T-helper 17 cell (primary cell): ENCODE measurements around the gene ZNF169. TPM values are rescaled to one million over a fixed set of nuclear protein-coding genes. Genes with fewer than 3 reads are reported as not detected.
"Not testable (repeated sequence)": the region's sequence is repeated elsewhere in the genome, so short reads cannot be mapped to it uniquely, and the experiment has no call there.

Experiments
- ATAC-seq: fragments of 150-1000 bp; cut with Tn5 transposase; 2 replicates; pipeline ENCODE4 v1.10.0; 2021; ENCODE audit warnings: mild to moderate bottlenecking, moderate library complexity
- DNase-seq, 3 donors: peaks; one replicate each; pipeline versions ENCODE4 v3.0.0 to v3.0.0-alpha.2; 2020 to 2021
- H3K9me3 ChIP-seq: one replicate; pipeline ENCODE4 v1.7.0; 2013; ENCODE audit warnings: low read length, mild to moderate bottlenecking; ENCODE audit not compliant: control insufficient read depth, poor library complexity, severe bottlenecking
- H3K27ac Mint-ChIP-seq: one replicate; pipeline ENCODE4 v1.8.0; 2022; ENCODE audit warnings: mild to moderate bottlenecking, moderate library complexity, mixed read lengths
- H3K27me3 Mint-ChIP-seq: one replicate; pipeline ENCODE4 v1.8.0; 2022; ENCODE audit warnings: mixed read lengths
- H3K36me3 Mint-ChIP-seq: one replicate; pipeline ENCODE4 v1.8.0; 2022; ENCODE audit warnings: low read depth, mixed read lengths
- H3K4me1 Mint-ChIP-seq: one replicate; pipeline ENCODE4 v1.8.0; 2022; ENCODE audit warnings: mild to moderate bottlenecking, mixed read lengths
- H3K4me3 Mint-ChIP-seq: one replicate; pipeline ENCODE4 v1.8.0; 2022; ENCODE audit warnings: mild to moderate bottlenecking, moderate library complexity, mixed read lengths
- total RNA-seq, 4 donors: library from RNA in 2 of 4; stranded (reverse) in 2 of 4; gene quantifications; one replicate each; pipeline ENCODE4 v1.2.3 and lab custom pipeline; 2022 to 2026

Gene ZNF169
- total RNA-seq, 2 donors from 2014 or later = 3.4 to 5.3 TPM

DNA sequence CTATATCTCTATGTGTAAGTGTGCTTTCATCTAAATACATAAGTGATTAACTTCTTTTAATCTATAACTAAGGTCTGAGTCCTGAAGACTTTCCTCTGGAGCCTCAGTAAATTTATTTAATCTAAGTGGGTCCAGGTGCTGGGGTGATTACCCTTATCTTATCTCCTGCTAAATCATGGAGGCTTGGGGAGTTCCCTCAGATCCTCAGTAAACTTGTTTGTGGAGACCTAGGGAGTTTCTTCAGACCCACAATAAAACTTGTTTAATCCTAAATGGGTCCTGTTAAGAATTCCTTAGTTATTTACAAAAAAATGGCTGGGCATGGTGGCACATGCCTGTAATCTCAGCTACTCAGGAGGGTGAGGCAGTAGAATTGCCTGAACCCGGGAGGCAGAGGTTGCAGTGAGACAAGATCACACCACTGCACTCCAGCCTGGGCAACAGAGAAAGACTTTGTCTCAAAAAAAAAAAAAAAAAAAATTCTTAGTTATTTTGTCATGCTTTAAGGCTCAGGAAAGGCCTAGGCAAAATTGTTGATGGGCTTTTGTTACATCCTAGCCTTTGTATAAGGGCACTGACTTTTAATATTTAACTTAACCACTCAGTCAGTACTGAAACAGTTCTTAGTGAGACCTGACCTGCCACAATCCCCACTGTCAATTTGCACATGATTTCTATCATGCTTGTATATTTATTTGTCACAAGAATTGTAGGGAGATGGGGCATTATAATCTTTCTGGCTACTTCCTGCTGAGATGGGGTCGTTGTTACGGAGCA lies 6.7 kb downstream of the ZNF169 start:
- H3K4me3 Mint-ChIP-seq, ATAC-seq, H3K27ac Mint-ChIP-seq, H3K36me3 Mint-ChIP-seq, H3K27me3 Mint-ChIP-seq, H3K9me3 ChIP-seq, DNase-seq: not testable (repeated sequence)
- peaks cover 19% of the 10 kb centered on the region for H3K4me1 Mint-ChIP-seq

DNA sequence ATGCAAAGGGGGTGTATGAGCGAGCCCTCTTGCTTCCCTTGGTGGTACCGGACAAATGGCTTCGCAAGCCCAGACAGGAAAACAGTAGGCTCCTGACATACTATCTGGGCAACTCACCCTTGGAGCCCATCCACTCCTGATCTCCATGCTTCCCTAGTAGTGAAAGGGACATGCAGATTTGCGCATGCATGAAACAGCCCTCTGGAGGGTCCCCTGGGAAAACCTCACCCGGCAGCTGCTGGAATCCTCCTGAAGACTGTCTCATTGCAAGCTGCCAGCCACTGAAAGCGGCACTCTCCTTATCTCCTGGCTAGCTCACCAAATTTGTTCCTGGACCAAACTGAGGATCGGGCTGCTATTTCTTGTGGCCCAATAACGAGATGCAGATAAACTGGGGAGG lies 10.2 kb downstream of the ZNF169 start:
- no peak overlapping the region for H3K27ac Mint-ChIP-seq
- H3K4me1 Mint-ChIP-seq = peaks cover 8% of the 10 kb centered on the region
- peaks cover 2% of the 10 kb centered on the region for H3K36me3 Mint-ChIP-seq
- no peak for DNase-seq
- no peaks in the 10 kb centered on the region for H3K9me3 ChIP-seq
- no peaks in the 10 kb centered on the region for H3K27me3 Mint-ChIP-seq
- no peak for ATAC-seq
- H3K4me3 Mint-ChIP-seq = no peak overlapping the region

DNA sequence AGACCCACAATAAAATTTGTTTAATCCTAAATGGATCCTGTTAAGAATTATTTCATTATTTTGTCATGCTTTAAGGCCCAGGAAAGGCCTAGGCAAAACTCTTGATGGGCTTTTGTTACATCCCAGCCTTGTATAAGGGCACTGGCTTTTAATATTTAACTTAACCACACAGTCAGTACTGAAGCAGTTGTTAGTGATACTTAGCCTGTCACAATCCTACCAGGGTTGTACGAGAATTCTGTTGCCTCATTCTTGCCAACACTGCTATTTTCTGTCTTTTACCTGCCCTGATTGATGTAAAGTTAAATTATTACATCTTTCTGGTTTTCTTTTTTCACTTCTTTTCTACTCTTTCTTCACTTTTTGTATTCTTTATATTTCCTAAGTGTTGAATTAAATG lies 10.9 kb downstream of the ZNF169 start:
- H3K4me3 Mint-ChIP-seq = no peak overlapping the region
- H3K27ac Mint-ChIP-seq = no peak overlapping the region
- no peak for DNase-seq
- ATAC-seq = no peak
- H3K27me3 Mint-ChIP-seq = no peaks in the 10 kb centered on the region
- no peaks in the 10 kb centered on the region for H3K9me3 ChIP-seq
- no peaks in the 10 kb centered on the region for H3K36me3 Mint-ChIP-seq
- H3K4me1 Mint-ChIP-seq = peaks cover 11% of the 10 kb centered on the region

DNA sequence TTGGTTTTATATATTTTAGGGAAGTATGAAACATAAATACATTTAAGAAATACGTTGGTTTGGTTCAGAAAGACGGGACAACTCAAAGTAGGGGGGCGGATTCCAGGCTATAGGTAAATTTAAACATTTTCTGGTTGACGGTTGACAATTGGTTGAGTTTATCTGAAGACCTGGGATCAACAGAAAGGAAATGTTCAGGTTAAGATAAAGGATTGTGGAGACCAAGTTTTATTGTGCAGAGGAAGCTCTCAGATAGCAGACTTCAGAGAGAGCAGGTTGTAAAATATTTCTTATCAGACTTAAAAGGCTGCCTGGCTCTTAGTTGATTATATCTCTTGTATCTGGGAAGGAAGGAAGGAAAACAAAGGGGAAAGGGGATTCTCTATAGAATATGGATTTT lies 17.9 kb downstream of the ZNF169 start:
- H3K4me3 Mint-ChIP-seq, ATAC-seq, H3K27ac Mint-ChIP-seq, DNase-seq, H3K9me3 ChIP-seq, H3K27me3 Mint-ChIP-seq: not testable (repeated sequence)
- H3K4me1 Mint-ChIP-seq = peaks cover 16% of the 10 kb centered on the region
- peaks cover 19% of the 10 kb centered on the region for H3K36me3 Mint-ChIP-seq

DNA sequence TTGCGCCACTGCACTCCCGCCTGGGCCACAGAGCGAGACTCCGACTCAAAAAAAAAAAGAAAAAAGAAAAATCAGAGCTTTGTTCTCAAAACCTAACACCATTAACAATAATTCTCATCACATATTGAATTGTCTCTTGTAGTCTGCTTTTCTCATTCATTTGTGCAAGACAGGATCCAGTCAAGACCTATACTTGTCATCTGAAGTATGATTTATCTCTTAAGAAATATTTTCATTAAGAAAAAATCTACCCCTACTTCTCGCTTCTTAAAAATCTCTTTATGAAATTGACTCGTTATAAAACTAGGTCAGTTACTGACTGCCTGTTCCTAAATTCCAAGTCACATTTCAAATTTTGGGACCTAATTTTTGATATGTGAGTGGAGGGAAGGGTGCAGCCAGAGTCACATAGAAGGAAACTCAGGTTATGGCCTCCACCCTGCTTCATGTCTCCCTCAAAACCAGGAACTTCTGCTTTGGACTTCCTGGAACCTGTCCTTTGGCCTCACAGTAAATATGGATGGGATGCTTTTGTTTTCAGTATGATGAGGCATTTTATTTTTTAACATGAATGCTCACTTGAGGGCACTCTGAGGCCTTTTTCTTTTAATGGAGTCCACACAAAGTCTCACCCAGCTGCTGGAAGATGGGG lies 18.9 kb downstream of the ZNF169 start:
- peaks cover 19% of the 10 kb centered on the region for H3K36me3 Mint-ChIP-seq
- DNase-seq = no peak
- H3K9me3 ChIP-seq = no peaks in the 10 kb centered on the region
- H3K27me3 Mint-ChIP-seq = no peaks in the 10 kb centered on the region
- no peak overlapping the region for H3K4me3 Mint-ChIP-seq
- ATAC-seq = no peak
- H3K4me1 Mint-ChIP-seq = peaks cover 14% of the 10 kb centered on the region
- no peak overlapping the region for H3K27ac Mint-ChIP-seq

DNA sequence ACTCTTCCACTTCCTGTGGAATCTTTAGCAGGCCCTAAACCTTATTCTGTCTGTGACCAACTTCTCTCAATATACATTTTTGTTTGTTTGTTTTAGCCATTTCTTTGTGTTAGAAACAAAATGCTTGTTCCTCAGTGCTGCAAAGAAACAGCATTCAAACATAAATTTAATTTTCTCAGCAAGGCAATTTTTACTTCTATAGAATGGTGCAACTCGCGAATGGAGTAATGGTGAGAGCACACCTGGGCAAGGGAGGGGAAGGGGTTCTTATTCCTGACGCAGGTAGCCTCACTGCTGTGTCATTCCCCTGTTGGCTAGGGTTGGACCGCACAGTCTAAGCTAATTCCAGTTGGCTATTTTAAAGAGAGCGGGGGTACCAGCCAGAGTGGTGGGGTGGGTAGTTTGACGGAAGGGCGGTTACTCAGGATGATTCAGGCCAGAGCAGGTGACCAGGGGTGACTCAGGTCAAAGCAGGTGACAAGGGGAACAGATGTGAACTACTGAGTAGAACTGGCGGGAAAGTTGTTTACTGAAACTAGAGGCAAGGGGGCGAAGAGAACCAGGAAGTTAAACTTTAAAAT lies 21.4 kb downstream of the ZNF169 start:
- H3K9me3 ChIP-seq = no peaks in the 10 kb centered on the region
- peaks cover 10% of the 10 kb centered on the region for H3K4me1 Mint-ChIP-seq
- H3K36me3 Mint-ChIP-seq = peaks cover 19% of the 10 kb centered on the region
- H3K27ac Mint-ChIP-seq = no peak overlapping the region
- DNase-seq (no peak), ATAC-seq (no peak)
- H3K4me3 Mint-ChIP-seq = no peak overlapping the region
- H3K27me3 Mint-ChIP-seq = no peaks in the 10 kb centered on the region

DNA sequence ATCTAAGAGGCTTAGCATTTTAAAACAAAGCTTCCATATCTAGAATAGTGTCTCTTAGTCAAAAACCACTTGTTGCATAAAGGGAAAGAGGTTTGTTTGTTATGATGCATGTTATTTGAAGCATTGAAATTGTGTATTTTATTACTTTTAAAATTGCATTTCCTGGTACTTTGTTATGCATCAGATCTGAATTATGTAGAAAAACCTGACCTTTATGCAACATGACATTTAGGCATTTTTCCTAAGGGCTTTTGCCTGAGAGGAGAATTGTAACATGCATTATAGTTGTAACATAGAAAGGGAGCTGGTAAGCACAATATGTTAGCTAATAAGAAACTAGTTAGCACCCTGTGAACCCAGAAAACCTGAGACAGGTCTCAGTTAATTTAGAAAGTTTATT lies 22.0 kb downstream of the ZNF169 start:
- no peak for ATAC-seq
- Mint-ChIP-seq H3K4me1 (peaks cover 9% of the 10 kb centered on the region), H3K27me3 (no peaks in the 10 kb centered on the region), H3K36me3 (peaks cover 18% of the 10 kb centered on the region), H3K4me3 (no peak overlapping the region), H3K27ac (no peak overlapping the region)
- no peak for DNase-seq
- H3K9me3 ChIP-seq = no peaks in the 10 kb centered on the region

DNA sequence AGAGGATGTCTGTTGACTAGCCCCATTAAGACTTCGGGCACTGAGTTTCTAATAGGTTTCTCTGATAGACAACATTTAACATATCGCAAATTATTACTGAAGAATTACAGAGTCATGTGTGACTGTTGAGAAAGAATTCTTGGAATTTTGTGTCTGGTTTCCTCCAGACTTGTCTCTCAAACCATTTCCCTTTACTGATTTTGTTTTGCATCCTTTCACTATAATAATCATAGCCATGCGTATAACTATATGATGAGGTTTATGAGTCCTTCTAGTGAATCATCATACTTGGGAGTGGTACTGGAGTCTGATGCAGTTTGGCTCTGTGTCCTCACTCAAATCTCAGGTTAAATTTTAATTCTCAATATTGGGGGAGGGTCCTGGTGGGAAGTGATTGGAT lies 27.0 kb downstream of the ZNF169 start:
- Mint-ChIP-seq H3K36me3 (peaks cover 13% of the 10 kb centered on the region), H3K4me1 (peaks cover 9% of the 10 kb centered on the region), H3K27ac (no peak overlapping the region), H3K4me3 (no peak overlapping the region), H3K27me3 (no peaks in the 10 kb centered on the region)
- DNase-seq (no peak), ATAC-seq (no peak)
- H3K9me3 ChIP-seq = no peaks in the 10 kb centered on the region

DNA sequence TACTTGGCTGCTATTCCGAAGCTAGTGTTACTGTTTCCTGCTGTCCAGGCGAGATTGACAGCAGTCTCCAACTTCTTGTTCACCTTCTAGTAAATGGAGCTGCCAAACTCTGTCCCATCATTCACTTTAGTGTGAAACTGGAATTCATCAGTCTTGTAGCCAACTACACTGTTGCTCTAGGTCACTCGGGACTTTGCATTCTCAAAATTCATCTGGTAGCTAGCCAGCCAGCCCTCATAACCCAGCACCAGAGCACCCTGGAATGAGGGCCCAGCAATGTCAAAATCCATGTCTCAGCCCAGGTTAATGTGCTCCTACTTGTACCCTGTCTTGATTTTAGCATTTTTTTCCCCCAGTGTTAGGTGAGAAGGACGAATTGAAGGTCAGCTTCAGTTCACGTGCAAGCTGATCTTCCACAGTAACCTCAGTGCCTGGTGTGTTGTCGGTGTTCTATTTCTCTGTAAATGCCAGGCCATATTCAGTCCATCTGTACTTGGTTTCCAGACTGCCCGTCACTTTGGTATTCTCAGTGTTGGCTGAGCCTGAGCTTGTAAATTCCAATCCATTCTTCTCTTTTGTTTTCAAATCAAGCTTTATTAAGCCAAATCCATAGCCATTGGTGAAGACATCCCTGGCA lies 28.9 kb downstream of the ZNF169 start:
- Mint-ChIP-seq H3K4me1 (peaks cover 4% of the 10 kb centered on the region), H3K27ac (no peak overlapping the region)

DNA sequence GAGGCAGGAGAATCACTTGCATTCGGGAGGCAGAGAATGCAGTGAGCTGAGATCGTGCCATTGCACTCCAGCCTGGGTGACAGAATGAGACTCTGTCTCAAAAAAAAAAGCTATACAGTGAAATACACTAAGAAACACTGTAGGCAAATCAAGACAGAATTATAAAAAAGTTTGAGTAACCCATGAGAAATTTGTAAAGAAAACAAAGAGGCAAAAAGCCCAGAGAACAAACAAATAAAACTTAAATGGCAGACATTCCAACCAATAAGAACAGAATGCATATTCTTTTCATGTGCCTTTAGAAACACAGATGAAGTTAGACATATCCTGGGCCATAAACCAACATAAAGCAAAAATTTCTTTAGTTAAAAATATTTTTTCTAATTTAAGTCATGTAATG lies 30.6 kb downstream of the ZNF169 start:
- Mint-ChIP-seq H3K36me3 (peaks cover 11% of the 10 kb centered on the region), H3K4me3 (no peak overlapping the region), H3K27me3 (no peaks in the 10 kb centered on the region), H3K27ac (no peak overlapping the region), H3K4me1 (peaks cover 4% of the 10 kb centered on the region)
- DNase-seq (no peak), ATAC-seq (no peak)
- no peaks in the 10 kb centered on the region for H3K9me3 ChIP-seq

More for the DNA sequence above, 28.9 kb downstream of the ZNF169 start:
- no peaks in the 10 kb centered on the region for H3K9me3 ChIP-seq
- Mint-ChIP-seq H3K4me3 (no peak overlapping the region), H3K36me3 (peaks cover 8% of the 10 kb centered on the region), H3K27me3 (no peaks in the 10 kb centered on the region)
- no peak for ATAC-seq
- DNase-seq = no peak

DNA sequence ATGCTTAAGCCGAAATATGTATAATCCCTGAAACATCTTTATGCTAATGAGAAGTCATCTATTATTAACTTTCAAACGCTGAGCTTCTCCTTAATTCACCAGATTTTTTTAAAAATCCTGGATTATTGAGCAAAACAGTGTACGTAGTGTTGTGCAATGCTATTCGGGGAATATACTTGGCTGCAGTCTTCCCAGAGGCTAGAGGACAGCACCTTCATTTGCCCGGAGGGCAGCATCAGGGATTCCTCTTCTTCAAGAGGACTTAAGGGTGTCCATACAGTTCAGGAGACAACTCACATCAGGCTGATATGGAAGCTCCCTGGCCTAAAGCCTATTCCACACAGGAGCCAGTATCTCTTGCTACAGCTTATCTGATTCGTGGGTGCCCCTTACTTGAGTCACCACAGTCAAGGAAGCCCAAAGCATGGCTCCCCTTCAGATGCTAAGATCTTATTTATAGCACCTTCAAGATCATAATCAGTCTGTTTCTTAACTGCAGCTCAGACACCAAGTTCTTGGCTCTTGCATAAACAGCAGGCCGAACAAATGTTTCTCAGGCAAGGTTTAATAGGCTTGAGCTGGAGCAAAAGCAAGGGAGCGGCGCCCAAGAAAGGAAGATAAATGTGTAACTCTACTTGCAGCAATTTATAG lies 40.0 kb downstream of the ZNF169 start:
- Mint-ChIP-seq H3K27ac (no peak overlapping the region), H3K36me3 (peaks cover 4% of the 10 kb centered on the region), H3K4me3 (no peak overlapping the region), H3K4me1 (no peaks in the 10 kb centered on the region), H3K27me3 (no peaks in the 10 kb centered on the region)
- ATAC-seq = no peak
- no peaks in the 10 kb centered on the region for H3K9me3 ChIP-seq
- no peak for DNase-seq

DNA sequence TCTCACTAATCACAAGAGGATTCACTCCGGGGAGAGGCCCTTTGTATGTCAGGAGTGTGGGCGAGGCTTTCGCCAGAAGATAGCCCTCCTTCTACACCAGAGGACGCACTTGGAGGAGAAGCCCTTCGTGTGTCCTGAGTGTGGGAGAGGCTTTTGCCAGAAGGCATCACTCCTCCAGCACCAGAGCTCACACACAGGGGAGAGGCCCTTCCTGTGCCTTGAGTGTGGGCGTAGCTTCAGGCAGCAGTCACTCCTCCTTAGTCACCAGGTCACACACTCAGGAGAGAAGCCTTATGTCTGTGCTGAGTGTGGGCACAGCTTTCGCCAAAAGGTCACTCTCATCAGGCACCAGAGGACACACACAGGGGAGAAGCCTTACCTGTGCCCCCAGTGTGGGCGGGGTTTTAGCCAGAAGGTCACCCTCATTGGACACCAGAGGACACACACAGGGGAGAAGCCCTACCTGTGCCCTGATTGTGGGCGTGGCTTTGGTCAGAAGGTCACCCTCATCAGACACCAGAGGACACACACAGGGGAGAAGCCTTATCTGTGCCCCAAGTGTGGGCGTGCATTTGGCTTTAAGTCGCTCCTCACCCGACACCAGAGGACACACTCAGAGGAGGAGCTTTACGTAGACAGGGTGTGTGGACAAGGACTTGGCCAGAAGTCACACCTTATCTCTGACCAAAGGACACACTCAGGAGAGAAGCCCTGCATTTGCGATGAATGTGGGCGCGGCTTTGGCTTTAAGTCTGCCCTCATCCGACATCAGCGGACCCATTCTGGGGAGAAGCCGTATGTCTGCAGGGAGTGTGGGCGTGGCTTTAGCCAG lies 41.6 kb downstream of the ZNF169 start:
- Mint-ChIP-seq H3K4me1 (no peaks in the 10 kb centered on the region), H3K27me3 (no peaks in the 10 kb centered on the region), H3K27ac (no peak overlapping the region), H3K4me3 (no peak overlapping the region), H3K36me3 (peaks cover 4% of the 10 kb centered on the region)
- no peaks in the 10 kb centered on the region for H3K9me3 ChIP-seq
- DNase-seq = no peak
- ATAC-seq = no peak
